Ramos (cell line): ENCODE data around the gene PSMD13.
"Not testable (repeated sequence)": the region's sequence is repeated elsewhere in the genome, so short reads cannot be mapped to it uniquely, and the experiment has no call there.

Experiments used
- in situ Hi-C: fragments of 300-500 bp; cut with MboI; formaldehyde crosslinking; loops from one replicate; pipeline ENCODE4 v1.14.3; 2022; ENCODE audit warnings: low sequenced_read_pairs; ENCODE audit not compliant: unreplicated experiment

Gene PSMD13

DNA sequence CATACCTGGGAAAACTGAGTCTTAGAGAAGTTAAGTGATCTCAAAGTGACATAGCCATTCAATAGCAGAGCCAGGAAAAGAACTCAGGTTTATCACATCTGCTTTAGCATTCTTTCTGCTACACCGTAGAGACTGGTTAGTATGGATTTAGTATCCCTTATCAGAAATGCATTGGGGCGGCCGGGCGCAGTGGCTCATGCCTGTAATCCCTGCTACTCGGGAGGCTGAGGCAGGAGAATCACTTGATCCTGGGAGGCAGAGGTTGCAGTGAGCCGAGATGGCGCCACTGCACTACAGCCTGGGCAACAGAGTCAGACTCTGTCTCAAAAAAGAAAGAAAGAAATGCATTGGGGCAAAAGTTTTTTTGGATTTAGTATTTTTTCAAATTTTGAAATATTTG is 1.6 kb downstream of the PSMD13 start:
- in situ Hi-C loops = not testable (repeated sequence)

DNA sequence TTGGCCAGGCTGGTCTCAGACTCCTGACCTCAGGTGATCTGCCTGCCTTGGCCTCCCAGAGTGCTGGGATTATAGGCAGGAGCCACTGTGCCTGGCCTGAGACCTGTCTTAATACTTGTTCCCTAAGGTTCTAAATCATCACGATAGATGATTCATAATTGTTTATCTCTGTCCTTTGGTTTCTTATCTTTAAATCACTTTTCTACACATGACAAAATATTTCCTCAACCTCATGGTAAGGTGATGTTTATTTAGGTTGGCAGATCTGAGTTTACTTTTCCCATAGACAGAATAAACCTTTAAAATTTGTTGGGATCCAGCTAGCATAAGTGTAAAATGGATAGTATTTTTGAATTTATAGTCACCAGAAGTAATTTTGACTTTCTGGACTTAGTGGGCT is 3.5 kb downstream of the PSMD13 start:
- in situ Hi-C loops = no loop called here

DNA sequence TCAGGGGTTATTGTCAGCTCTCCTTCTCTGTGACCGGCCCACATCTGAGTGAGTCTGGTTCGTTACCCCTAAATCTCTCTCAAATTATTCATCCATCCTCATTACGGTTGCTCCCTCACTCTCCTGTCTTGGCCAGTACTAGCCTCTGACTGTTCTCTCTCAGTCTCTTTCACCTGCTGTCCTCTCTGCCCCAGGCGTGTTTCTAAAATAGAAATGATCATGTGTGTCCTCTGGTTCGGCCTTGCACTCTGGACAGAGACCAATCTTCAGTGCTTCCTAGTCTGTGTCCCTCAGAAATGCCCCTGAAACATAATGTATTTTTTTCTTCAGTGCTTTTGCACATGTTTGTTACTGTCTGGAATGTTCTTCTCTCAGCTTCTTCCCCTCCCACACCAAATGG is 4.9 kb downstream of the PSMD13 start:
- in situ Hi-C loops = no loop called here

DNA sequence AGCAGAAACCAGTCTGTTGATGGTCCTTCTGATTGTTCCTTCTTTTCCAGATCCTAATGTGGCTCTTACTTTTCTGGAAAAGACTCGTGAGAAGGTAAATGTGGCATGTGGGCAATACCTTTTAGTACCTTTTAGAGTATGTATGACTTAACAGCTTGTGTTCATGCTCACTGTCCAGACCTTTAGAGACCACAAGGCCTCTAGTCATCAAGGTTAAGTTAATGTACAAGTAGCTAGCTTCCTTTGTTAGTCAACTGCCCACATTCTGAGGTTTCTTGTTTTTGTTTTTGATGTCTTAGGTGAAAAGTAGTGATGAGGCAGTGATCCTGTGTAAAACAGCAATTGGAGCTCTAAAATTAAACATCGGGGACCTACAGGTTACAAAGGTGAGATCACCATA is 7.6 kb downstream of the PSMD13 start:
- in situ Hi-C loops = no loop called here

DNA sequence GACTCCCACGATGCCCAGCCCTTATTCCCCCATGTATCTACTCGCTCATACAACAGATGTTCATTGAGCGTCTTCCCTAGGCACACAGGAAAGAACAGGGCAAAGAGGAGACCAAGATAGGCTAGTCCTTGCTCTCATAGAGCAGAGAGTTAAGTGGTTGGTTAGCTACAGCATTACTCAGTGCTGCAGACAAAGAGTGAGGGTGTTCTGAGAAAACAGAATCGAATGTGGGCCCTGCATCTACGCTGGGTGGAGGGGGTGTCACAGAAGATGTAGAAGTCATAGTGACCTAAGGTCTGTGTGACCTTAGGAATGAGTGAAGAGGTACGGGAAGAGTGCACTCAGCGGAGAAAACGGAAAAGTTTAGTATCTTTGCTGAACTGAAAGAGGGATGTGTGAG is 12.3 kb downstream of the PSMD13 start:
- in situ Hi-C loops = no loop called here

DNA sequence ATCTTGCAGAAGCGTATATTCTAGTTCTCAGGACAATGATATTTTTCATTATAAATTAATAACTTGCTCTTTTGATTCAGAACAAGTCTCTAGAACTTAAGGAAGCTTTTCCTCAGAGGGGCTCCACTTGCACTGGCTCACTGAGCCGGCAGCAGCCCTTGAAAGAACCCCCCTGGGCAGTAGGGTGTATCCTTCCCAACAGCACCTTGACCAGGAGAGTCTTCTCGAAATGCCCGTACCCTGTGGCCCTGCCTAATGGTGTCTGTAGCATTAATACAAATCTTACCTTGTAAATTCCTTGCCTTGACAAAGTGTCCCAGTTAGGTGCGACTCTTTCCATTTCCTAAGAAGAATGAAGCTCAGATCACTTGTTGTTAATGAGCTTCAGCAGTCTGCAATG is 13.5 kb downstream of the PSMD13 start:
- in situ Hi-C loops = loop anchor here (10.0 kb wide), 1 partner anchor 95 kb away; no protein-coding TSS in a partner anchor

DNA sequence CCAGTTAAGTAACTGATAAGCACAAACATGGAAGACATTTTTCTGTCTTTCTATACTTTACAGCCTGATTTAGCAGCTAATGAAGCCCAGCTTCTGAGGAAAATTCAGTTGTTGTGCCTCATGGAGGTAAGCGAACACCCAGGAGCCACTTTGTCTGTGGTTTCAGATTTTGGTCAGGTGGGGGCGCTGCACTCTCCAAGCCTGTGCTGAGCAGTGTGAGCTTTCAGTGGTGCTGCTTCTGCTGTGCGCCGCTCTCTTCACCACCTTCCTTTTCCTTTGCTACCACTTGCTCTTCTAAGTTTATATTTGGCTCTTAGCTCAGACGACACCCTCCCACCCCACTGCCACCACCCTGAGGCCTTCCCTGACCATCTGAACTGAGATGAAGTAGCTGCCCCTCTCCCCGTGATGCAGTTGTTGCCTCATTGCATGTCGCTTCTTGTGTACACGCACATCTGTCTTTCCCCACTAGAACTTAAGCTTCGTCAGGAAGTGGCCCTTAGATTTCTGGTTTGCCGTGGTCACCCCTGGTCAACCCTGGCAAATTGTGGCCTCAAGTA is 14.0 kb downstream of the PSMD13 start:
- in situ Hi-C loops = loop anchor here (10.0 kb wide), 1 partner anchor 94 kb away; no protein-coding TSS in a partner anchor

DNA sequence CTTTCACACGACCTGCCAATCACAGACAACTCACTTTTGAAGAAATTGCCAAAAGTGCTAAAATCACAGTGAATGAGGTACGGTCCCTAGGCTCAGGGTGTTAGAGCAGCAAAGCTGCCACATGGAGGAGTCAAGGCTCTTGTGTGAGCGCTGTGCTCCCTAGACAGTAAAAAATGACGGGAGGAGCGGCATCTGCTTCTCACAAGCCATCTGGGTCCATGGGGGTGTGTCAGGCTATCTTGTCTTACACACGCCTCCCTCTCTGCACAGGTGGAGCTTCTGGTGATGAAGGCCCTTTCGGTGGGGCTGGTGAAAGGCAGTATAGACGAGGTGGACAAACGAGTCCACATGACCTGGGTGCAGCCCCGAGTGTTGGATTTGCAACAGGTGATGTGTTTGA is 14.8 kb downstream of the PSMD13 start:
- in situ Hi-C loops = loop anchor here (10.0 kb wide), 1 partner anchor 93 kb away; no protein-coding TSS in a partner anchor

DNA sequence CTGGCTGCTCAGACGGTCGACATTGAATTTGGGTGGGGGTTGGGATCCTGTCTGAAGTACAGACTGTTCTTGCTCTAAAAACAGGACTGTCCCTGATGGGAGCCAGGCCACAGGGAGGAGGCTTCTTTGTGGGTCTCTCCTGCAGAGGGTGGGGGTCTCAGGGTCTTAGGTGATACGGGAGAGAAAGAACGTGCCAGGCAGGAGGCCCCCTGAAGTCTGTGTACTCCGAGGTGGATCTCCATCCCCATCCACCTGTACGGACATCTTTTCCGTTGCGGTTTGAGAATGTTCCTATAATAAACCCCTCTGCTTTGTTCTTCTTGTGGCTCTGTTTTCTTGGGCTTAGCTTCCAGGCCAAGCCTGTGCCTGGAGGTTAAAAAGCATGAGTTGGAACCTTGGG is 15.9 kb downstream of the PSMD13 start:
- in situ Hi-C loops = loop anchor here (10.0 kb wide), 1 partner anchor 92 kb away; no protein-coding TSS in a partner anchor

DNA sequence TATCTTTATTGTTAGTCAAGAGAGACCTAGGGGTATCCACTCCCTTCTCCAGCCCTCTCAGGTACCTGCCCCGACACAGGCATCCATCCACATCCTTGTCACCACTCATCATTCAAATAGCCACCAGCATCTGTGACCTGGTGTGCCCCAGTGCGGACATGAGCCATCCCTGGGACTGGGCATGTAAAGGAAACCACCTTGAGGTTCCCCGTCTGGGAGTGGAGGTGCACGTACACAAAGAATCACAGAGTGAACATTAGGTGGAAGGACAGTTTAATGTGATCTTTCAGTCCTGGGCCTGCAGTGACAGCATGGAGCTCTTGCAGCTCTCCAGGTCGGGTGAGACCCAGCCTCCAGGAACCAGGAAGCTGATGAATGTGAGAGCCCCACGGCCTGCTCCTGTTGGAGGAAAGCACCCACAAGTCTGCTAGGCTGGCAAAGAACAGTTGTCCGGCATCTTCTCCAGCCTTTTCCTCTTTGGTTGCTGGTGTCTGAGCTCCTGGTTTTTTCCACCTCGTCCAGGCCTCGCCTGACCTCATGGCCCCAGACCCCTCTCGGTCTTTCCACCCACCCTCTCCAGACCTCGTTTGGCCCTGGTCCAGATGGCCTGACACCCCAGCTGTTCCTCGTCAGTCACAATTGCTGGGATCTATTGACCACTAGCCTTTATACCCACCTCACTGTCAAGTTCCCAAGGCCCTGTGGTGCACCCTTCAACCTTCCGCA is 16.5 kb downstream of the PSMD13 start:
- in situ Hi-C loops = loop anchor here (10.0 kb wide), 1 partner anchor 91 kb away; no protein-coding TSS in a partner anchor

DNA sequence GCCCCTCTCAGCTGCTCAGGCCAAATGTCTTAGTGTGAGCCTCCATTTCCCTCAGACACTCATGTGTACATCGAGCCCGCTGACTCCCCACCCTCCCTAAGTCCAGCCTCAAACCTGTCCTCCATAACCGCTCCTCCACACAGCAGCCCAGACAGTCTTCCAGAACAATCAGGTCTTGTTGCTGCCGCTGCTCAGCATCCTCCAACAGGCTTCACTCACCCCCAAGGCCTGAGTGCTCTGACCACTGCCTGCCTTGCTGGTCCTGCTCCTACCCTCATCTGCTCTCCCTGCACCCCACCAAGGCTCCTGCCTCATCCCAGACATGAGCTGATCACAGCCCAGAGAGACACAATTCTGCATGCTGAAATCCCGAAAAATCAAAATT is 17.1 kb downstream of the PSMD13 start:
- in situ Hi-C loops = loop anchor here (10.0 kb wide), 1 partner anchor 91 kb away; no protein-coding TSS in a partner anchor

DNA sequence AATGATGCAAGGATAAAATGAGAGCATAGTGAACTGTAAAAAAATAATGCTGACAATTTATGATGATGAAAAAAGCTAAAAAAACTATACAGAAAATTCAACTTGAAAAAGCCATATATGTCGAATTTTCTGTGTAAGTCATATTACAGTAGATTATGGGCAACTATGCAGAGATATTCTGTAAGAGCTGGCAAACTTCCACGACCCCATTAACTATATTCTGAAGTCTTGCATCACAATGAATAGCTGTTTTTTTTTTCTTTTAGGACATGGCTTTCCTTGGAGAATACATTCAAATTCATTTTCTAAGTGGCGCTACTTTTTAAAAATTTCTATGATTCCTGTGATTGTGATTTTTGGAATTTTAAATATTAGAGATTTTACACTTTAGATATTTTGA is 18.4 kb downstream of the PSMD13 start:
- in situ Hi-C loops = loop anchor here (10.0 kb wide), 1 partner anchor 90 kb away; no protein-coding TSS in a partner anchor

DNA sequence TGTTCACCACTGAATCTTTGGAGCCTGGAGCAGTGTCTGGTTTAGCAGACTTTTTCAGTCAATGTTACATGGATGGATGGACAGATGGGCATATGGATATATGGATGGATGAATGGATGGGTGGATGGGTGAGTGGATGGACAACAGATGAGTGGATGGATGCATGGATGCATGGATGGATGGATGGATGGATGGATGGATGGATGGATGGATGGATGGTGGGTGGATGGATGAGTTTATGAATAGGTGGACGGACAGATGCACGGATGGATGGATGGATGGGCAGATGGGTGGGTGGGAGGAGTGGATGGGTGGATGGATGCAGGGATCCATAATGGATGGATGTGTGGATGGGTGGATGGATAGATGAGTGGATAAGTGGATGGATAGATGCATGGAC is 19.0 kb downstream of the PSMD13 start:
- in situ Hi-C loops = loop anchor here (10.0 kb wide), 1 partner anchor 89 kb away; no protein-coding TSS in a partner anchor

DNA sequence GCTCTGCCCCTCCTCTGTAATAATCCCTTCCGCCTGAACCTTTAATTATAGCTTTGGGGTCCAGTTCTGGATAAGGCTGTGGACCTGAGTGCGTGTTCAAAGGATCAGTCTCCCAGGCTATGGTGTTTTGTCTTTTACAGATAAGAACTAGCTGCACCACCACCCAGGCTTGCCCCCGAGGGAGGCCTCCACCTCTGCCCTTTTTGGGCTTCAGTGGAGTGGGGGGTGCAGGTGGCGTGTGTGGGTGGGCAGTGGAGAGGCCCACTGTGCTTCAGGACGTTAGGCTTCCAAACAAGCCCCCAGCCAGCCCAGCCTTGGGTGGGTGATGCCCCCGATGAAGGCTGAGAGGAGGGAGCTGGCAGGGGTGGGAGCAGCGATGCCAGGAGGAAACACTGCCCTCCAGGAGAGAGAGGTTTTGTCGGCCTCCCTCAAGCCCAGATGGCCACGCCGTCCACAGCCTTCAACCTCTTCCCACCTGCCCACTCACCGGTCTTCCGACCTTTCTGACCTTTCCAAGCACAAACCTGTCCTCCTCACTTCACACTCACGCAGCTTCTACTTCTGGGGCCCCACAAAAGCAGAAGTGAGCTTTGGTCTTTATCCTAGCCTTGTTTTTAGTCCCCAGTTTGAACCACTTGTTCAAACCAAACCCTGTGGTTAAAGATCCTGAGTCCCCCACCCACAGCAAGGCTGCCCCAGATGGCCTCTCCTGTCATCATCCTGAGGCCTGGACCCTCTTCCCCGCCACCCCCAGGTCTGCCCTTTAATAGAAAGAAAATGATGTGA is 20.4 kb downstream of the PSMD13 start:
- in situ Hi-C loops = loop anchor here (10.0 kb wide), 1 partner anchor 88 kb away; no protein-coding TSS in a partner anchor

DNA sequence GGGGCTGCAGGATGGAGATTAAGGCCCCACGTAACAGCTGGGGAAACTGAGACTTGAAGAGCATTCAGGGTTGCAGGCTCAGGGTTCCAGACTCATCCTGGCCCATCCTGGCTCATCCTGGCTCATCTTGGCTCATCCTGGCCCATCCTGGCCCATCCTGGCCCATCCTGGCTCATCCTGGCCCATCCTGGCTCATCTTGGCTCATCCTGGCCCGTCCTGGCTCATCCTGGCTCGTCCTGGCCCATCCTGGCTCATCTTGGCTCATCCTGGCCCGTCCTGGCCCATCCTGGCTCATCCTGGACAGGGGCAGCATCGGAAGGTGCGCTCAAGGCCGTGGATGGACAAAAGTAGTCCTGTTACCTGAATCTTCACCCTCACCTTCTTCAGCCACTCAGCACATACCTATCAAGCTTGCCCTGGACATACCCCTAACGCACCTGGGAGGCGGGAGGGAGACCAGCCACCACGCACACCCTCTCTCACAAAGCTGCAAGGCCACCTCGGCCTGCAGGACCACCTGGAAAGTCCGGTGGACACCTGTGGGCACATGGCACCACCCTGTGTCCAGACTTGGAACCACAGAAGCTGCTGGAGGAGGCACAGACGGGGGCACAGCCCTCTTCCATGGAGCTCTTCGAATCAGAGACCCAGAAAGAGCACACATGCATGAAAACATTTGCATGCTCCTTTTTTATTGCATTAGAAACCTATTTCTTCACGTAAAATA is 21.2 kb downstream of the PSMD13 start:
- in situ Hi-C loops = loop anchor here (10.0 kb wide), 1 partner anchor 87 kb away; no protein-coding TSS in a partner anchor

DNA sequence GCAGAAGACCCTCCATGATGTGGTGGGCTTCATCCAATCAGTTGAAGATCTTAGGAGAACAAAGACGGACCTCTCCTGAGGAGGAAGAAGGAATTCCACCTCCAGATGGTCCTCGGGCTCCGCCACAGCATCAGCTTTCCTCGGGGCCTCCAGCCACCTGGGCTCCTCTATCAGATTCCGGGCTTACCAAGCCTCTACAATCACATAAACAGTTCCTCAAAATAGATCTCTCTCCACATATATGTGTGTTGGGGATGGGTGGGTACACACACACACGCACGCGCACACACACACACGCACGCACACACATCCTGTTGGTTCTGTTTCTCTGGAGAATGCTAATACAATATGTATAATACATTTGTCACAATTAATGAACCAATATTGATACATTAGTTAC is 22.6 kb downstream of the PSMD13 start:
- in situ Hi-C loops = loop anchor here (10.0 kb wide), 1 partner anchor 85 kb away; no protein-coding TSS in a partner anchor

DNA sequence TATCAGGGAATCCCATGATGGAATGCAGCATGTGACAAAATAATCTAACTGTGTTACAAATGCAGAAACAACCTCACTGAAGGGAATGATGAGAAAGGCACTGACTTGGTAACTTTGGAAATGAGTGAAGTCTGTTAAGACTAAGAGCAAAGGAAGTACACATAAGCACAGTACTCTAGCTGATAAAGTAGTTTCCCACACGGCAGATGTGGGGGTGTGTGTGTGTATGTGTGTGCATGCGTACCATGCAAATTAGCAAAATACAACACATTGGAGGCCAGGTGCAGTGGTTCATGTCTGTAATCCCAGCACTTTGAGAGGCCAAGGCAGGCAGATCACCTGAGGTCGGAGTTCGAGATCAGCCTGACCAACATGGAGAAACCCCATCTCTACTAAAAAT is 24.8 kb downstream of the PSMD13 start:
- in situ Hi-C loops = no loop called here

DNA sequence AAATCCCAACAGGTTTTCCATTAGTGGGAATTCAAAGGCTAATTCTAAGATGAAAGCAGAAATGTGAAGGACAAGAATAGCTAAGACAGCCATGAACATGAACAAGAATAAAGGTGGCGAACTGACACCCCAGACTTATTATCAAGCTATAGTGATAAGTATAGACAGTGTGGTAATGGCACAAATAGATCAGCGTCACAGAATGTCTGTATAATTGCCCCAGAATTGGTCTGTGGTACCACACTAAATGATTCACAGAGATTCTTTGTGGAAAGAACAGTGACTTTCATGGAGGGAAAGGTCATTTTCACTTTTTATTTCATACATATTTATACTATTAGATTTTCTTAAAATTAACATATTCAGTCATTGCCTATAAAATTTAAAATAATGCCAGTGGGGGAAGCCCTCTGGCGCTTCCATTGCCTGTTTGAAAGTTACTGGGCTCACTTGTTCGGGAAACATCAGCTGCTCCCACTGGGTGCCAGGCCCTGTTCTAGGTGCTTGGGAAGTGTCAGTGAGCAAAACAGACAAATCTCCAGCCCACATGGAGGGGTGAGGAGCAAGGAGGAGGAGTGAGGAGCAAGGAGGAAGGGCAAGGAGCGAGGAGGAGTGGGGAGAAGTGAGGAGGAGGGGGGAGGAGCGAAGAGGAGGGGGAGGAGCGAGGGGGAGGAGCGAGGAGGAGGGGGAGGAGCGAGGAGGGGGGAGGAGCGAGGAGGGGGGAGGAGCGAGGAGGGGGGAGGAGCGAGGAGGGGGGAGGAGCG is 30.1 kb downstream of the PSMD13 start:
- in situ Hi-C loops = no loop called here

DNA sequence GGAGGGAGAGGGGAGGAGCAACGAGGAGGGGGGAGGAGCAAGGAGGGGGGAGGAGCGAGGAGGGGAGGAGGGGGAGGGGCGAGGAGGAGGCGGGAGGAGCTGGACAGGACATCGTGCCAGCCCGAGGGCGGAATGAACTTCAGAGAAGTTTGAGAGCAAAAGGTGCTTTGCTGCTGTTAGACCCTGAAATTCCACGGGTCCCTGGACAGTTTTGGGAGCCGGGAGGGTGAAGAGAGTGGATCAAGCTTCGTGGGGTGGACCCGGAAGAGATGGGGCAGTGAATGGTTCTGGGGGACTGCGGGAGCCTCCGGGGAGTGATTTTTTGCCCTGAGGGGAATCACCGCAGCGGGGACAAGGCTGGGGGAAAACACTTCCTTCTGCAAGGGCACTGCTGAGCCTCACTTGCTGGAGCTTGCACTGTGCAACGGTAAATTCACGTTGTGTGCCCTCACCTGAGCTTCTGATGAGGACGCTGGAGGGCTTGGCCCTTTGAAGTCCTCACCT is 30.8 kb downstream of the PSMD13 start:
- in situ Hi-C loops = no loop called here
